Activated naive CD8-positive, alpha-beta T cell treated with anti-CD3 and anti-CD28 coated beads, Interleukin-2, amount 50 U/mL, for 24 hours (primary cell): ENCODE measurements around the gene TAS2R41.
"Not testable (repeated sequence)": the region's sequence is repeated elsewhere in the genome, so short reads cannot be mapped to it uniquely, and the experiment has no call there.

Experiments used
- ATAC-seq: fragments of 150-1000 bp; cut with Tn5 transposase; one replicate; pipeline ENCODE4 v1.10.0; 2021
- DNase-seq: peaks from one replicate; pipeline ENCODE4 v3.0.0; 2021
- H3K27ac Mint-ChIP-seq: one replicate; pipeline ENCODE4 v1.8.0; 2021; ENCODE audit warnings: mild to moderate bottlenecking, mixed read lengths
- H3K27me3 Mint-ChIP-seq: one replicate; pipeline ENCODE4 v1.8.0; 2021; ENCODE audit warnings: mixed read lengths
- H3K36me3 Mint-ChIP-seq: one replicate; pipeline ENCODE4 v1.8.0; 2021; ENCODE audit warnings: low read depth, mixed read lengths
- H3K4me1 Mint-ChIP-seq: one replicate; pipeline ENCODE4 v1.8.0; 2021; ENCODE audit warnings: mixed read lengths
- H3K4me3 Mint-ChIP-seq: one replicate; pipeline ENCODE4 v1.8.0; 2021; ENCODE audit warnings: mild to moderate bottlenecking, moderate library complexity, mixed read lengths
- H3K9me3 Mint-ChIP-seq: one replicate; pipeline ENCODE4 v1.8.0; 2021; ENCODE audit warnings: mixed read lengths

TAS2R41 gene

DNA sequence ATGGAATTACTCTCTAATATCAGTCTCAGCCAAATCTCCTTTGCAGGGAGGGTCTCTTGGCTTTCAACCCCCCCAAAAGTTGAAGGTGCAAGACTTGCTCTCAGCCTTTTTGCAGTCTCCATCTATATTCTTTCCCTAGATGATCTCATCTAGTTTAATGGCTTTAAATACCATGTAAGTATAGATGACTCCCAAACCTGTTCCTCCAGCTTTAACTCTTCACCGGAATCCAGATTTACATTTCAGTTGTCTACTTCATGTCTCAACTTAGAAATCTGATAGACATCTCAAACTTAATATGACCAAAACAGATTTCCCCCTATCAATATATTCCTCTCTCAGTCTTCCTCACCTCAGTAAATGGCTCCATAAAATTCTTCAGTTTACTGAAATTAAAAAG is 9.9 kb upstream of the TAS2R41 start:
- peaks cover 1% of the 10 kb centered on the region for H3K36me3 Mint-ChIP-seq

DNA sequence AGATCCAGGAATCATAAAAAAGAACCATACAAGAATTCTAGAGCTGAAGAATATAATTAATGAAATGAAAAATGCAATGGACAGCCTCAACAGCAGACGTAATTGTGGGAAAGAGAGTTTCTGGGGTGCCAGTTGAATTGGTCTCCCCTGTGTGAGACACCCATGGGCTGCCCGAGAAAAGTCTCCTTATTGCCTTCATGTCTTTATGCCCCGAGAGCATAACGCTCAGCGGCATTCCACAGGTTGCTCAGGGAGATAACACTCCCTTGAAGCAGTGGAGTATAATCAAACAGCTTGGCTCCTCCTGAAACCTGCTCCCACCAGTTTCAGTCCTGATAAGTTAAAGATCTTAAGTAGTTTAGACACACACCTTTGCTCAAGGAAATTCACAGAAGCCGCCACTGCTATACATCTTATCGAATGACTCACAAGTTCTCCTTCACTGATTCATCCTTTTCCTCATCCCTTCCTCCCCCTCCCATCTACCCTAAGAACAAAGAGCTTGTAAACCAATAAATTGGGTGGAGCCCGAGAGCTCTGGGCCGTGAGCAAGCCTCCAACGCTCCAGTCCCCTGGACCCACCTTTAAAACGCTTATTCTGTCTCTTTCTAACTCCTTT is 5.5 kb upstream of the TAS2R41 start:
- H3K27me3 Mint-ChIP-seq, DNase-seq, ATAC-seq, H3K9me3 Mint-ChIP-seq, H3K27ac Mint-ChIP-seq, H3K36me3 Mint-ChIP-seq, H3K4me1 Mint-ChIP-seq, H3K4me3 Mint-ChIP-seq: not testable (repeated sequence)

More for the DNA sequence above, 9.9 kb upstream of the TAS2R41 start:
- H3K27ac Mint-ChIP-seq, result no peak overlapping the region
- H3K4me3 Mint-ChIP-seq, result no peak overlapping the region
- H3K4me1 Mint-ChIP-seq, result no peaks in the 10 kb centered on the region
- peaks cover 4% of the 10 kb centered on the region for H3K9me3 Mint-ChIP-seq
- ATAC-seq (no peak), DNase-seq (no peak)
- no peaks in the 10 kb centered on the region for H3K27me3 Mint-ChIP-seq

DNA sequence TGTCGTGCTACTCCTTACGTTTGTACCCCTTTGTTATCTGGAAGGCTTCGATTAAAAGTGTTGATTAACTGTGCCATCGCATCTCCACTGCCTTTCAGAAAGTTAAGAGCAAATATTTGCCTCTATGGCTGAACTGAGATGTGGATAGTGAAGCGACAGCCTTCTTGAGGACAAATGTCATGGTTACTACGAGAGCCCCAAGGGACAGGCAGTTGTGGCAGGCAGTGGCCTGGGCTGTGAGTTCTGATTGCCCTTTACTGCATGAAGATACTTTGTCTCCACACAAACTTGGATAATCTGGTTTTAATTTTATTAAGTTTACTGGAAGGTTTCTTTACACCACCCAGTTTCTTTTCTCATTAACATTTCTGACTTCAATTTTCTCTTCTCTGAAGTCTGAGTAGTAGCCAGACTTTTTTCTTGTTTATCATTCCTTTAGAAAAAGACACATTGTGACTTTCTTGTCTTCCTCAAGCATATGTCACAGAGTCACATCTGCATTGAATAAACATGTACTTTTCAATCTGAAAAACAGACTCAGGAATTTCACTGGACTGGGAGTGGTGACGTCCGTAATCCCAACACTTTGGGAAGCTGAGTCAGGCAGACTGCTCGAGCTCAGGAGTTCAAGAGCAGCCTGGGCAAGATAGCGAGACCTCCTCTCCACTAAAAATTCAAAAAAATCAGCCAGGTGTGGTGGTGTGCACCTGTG is 1.5 kb downstream of the TAS2R41 start:
- Mint-ChIP-seq H3K27me3 (no peaks in the 10 kb centered on the region), H3K4me3 (no peak overlapping the region), H3K36me3 (no peaks in the 10 kb centered on the region), H3K4me1 (peaks cover 13% of the 10 kb centered on the region), H3K27ac (no peak overlapping the region), H3K9me3 (peaks cover 4% of the 10 kb centered on the region)
- ATAC-seq (no peak), DNase-seq (no peak)

DNA sequence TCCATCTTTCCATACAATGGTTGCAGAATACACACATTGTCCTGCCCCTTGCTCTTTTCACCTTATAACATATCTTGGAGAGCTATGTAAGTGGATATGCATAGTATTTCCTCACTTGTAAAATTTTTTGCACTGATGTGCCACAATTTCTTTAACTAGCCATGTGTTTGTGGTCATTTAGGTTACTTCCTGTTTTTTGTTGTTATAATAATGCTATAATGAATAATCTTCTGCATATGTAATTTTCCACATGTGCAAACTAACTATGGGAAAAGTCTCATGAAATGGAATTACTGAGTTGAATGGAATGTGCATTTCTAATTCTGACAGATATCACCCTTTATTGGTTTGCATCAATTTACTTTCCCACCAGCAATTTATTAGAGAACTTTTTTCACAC is 2.8 kb downstream of the TAS2R41 start:
- Mint-ChIP-seq H3K27me3 (no peaks in the 10 kb centered on the region), H3K4me1 (peaks cover 13% of the 10 kb centered on the region), H3K9me3 (no peaks in the 10 kb centered on the region), H3K4me3 (no peak overlapping the region), H3K27ac (no peak overlapping the region), H3K36me3 (no peaks in the 10 kb centered on the region)
- DNase-seq (no peak), ATAC-seq (no peak)

DNA sequence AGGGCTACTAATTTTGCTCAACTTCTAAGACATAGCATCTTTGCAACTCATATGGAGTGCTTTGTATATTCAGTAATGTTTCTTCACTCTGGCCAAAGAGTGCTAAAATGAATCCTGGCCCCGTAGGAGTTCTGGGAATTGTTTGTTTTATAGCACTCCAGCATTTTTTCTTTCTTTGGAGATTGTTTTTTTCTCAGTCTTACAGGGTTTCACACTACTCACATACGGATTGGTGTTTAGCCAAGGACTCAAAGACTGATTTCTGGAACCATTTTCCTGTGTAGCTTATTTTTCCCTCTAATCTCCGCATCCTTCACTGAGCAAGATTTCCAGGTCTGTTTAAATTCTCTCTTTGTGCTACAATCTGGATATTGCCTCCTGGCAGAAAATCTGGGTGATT is 6.4 kb downstream of the TAS2R41 start:
- ATAC-seq, result no peak
- H3K4me3 Mint-ChIP-seq, result no peak overlapping the region
- peaks cover 13% of the 10 kb centered on the region for H3K4me1 Mint-ChIP-seq
- H3K36me3 Mint-ChIP-seq, result no peaks in the 10 kb centered on the region
- no peak overlapping the region for H3K27ac Mint-ChIP-seq
- DNase-seq, result no peak
- H3K27me3 Mint-ChIP-seq, result no peaks in the 10 kb centered on the region
- H3K9me3 Mint-ChIP-seq, result no peaks in the 10 kb centered on the region

DNA sequence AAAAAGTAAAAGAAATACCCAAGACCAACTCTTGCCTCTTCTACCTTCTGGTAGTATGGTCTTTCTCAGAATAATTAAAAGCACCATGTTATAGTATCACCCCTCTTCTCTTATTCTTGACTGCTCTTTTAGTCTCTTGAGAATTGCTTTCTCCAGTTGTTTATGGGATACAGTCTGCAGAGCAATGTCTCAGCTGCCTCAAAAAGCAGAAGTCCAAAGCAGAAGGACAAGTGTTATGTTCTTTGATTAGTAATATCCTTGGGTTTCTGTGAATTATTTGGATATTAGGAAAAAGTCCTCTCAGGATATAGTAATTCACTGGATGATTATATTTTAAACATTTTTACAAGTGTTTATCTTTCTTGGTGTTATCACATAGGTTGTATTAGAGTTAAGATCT is 7.4 kb downstream of the TAS2R41 start:
- no peak for ATAC-seq
- Mint-ChIP-seq H3K27me3 (no peaks in the 10 kb centered on the region), H3K4me3 (no peak overlapping the region), H3K9me3 (no peaks in the 10 kb centered on the region), H3K36me3 (no peaks in the 10 kb centered on the region), H3K4me1 (peaks cover 13% of the 10 kb centered on the region), H3K27ac (no peak overlapping the region)
- DNase-seq, result no peak

DNA sequence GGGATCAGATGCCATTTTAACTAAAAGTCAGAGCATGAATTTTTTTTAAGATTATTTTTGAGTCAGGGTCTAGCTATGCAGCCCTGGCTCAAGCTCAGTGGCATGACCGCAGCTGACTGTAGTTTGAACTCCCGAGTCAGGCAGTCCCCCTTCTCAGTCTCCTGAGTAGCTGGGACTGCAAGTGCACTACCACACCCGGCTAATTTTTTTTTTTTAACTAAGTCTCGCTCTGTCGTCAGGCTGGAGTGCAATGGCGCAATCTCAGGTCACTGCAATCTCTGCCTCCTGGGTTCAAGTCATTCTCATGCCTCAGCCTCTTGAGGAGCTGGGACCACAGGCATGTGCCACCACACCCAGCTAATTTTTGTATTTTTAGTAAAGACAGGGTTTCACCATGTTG is 7.8 kb downstream of the TAS2R41 start:
- Mint-ChIP-seq H3K36me3 (no peaks in the 10 kb centered on the region), H3K27me3 (no peaks in the 10 kb centered on the region), H3K9me3 (no peaks in the 10 kb centered on the region), H3K4me1 (peaks cover 9% of the 10 kb centered on the region), H3K27ac (no peak overlapping the region), H3K4me3 (no peak overlapping the region)
- DNase-seq (no peak), ATAC-seq (no peak)

DNA sequence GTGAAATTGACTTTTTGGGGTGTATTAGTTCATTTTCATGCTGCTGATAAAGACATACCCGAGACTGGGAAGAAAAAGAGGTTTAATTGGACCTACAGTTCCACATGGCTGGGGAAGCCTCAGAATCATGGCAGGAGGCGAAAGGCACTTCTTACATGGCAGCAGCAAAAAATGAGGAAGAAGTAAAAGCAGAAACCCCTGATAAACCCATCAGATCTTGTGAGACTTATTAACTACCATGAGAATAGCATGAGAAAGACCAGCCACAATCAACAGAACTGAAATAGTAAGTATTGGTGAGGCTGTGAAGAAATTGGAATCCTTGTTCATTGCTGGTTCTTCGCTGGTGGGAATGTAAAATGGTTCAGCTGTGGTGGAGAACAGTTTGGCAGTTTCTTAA is 8.6 kb downstream of the TAS2R41 start:
- not testable (repeated sequence) for H3K9me3 Mint-ChIP-seq, H3K27ac Mint-ChIP-seq, DNase-seq, ATAC-seq, H3K27me3 Mint-ChIP-seq, H3K4me3 Mint-ChIP-seq, H3K4me1 Mint-ChIP-seq, H3K36me3 Mint-ChIP-seq

DNA sequence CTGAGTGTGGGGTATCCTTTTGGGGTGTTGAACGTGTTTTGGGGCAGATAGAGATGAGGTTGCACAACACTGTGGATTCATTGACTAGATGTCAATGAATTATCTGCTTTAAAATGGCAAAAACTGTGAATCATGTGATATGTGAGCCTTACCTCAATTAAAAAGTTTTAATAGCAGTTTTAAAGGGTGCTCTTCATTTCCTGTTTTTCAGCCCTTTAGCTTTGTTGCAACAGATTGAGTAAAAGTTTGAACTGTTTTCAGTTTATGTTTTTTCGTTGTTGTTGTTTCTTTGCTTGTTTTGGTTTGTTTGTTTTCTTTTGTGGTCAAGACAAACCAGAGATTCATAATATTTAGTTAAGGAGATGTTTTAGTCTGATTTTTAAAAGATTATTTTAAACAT is 9.4 kb downstream of the TAS2R41 start:
- Mint-ChIP-seq H3K27ac (no peak overlapping the region), H3K36me3 (no peaks in the 10 kb centered on the region), H3K9me3 (no peaks in the 10 kb centered on the region), H3K27me3 (no peaks in the 10 kb centered on the region), H3K4me1 (peaks cover 7% of the 10 kb centered on the region), H3K4me3 (no peak overlapping the region)
- no peak for ATAC-seq
- no peak for DNase-seq

DNA sequence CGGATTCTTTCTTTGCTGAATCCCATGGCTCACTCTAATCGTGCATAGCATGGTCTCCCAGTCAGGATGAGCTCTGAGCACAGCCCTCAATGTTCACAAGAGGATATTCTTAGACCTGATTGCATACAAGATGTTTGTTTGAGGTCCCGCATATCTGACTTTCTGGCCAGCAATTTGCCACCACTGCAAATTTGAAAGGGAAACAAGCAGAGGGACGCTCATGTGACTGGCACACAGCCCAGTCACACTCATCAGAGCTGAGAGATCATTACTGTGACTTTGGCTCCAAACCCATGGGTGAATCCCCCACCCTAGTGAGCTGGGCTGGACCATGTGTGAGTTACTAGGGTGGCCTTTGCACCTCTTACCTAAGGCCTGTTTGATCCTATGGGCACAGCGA is 9.9 kb downstream of the TAS2R41 start:
- H3K27me3 Mint-ChIP-seq, result no peaks in the 10 kb centered on the region
- H3K27ac Mint-ChIP-seq, result no peak overlapping the region
- H3K36me3 Mint-ChIP-seq, result no peaks in the 10 kb centered on the region
- DNase-seq (no peak), ATAC-seq (peak; percentile 42)
- H3K4me3 Mint-ChIP-seq, result no peak overlapping the region
- H3K9me3 Mint-ChIP-seq, result no peaks in the 10 kb centered on the region
- peaks cover 12% of the 10 kb centered on the region for H3K4me1 Mint-ChIP-seq

DNA sequence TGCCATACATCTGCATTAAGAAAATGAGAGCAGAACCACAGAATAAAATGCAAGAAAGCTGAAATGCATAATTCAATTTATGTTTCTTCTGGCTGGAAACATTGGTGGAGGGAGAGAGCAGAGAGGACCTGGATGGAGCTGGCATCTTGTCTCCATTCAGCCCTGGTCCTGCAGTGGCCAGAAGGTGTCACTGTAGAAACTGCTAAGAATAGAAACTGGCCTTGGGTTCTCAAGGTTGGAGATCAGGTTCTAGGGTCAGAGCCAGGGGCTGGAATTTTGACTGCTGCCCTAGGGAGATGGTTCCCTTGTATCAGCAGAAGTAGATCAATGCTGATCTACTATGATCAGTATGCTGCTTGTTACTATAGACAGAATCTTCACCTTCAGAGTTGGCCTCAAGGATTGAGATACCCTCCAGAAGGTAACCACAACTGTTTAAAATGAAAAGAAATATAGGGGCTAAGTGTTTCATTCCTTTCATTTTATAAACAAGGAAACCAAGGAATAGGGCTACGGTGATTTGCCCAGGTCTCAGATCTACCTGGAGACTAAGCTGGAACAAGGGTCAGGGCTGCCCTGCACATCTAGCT is 13.1 kb downstream of the TAS2R41 start:
- no peak for ATAC-seq
- no peak for DNase-seq

DNA sequence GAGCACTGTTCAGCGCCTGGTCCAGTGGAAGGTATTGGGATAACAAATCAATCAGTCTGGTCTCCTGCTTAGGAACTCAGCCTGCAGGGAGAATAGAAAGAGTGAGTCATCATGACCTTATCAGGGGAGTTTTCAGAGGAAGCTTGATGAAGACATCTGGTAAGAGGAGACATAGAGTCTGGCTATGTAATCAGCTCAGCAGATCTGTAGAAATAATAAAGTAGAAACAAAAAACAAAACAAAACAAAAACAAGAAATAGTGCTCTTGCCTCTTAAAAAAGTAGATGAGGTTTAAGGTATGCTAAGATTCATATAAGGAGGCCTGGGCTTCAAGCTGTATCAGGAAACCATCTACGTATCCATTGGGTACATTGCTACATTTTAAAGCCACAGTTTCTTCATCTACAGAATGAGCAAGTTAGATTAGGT is 14.4 kb downstream of the TAS2R41 start:
- no peaks in the 10 kb centered on the region for H3K9me3 Mint-ChIP-seq
- H3K27me3 Mint-ChIP-seq, result no peaks in the 10 kb centered on the region
- ATAC-seq (peak; percentile 79), DNase-seq (no peak)
- no peaks in the 10 kb centered on the region for H3K36me3 Mint-ChIP-seq
- H3K4me3 Mint-ChIP-seq, result no peak overlapping the region
- peaks cover 34% of the 10 kb centered on the region for H3K4me1 Mint-ChIP-seq
- H3K27ac Mint-ChIP-seq, result peak overlapping the region; percentile 10

More for the DNA sequence above, 13.1 kb downstream of the TAS2R41 start:
- Mint-ChIP-seq H3K4me1 (peaks cover 30% of the 10 kb centered on the region), H3K27me3 (no peaks in the 10 kb centered on the region), H3K27ac (no peak overlapping the region), H3K9me3 (no peaks in the 10 kb centered on the region), H3K4me3 (no peak overlapping the region), H3K36me3 (no peaks in the 10 kb centered on the region)

DNA sequence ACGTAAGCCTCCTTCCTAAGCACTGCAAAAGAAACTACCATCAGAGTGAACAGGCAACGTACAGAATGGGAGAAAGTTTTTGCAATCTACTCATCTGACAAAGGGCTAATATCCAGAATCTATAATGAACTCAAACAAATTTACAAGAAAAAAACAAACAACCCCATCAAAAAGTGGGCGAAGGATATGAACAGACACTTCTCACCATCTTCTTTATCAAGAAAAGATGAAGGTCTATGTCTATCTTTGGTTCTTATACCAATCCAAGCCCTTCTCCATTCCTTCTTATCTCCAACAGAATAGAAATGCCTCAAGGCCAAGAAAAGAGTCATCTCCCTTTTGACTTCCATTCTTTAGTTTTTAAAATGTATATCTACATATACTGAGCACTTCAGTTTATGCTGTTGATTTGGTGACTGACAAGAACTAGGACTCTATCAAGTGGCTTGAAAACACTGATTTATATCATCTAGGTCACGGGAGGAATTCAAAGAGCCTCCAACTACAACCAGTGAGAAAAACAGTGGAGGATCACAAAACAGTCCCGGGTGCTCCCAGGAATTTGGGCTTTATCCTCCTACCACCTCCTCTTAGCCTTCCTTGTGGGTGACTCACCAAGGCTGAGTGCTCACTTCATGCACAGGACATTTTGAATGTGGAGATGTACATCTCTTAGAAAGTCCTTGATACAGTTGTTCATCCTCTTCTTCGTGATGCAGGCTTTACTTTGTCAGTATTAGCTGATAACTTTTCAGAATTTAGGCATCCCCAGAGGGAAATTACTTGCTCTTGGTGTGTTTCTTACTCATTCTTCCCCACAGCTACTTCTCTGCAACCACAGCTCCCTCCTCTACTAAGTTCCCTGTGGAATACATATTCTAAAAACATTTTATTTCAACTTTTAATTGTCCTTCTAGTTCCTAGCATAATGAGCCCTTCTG is 15.4 kb downstream of the TAS2R41 start:
- no peak for DNase-seq
- H3K27me3 Mint-ChIP-seq, result no peaks in the 10 kb centered on the region
- no peak overlapping the region for H3K27ac Mint-ChIP-seq
- no peak for ATAC-seq
- H3K9me3 Mint-ChIP-seq, result no peaks in the 10 kb centered on the region
- no peak overlapping the region for H3K4me3 Mint-ChIP-seq
- peaks cover 34% of the 10 kb centered on the region for H3K4me1 Mint-ChIP-seq
- H3K36me3 Mint-ChIP-seq, result no peaks in the 10 kb centered on the region

DNA sequence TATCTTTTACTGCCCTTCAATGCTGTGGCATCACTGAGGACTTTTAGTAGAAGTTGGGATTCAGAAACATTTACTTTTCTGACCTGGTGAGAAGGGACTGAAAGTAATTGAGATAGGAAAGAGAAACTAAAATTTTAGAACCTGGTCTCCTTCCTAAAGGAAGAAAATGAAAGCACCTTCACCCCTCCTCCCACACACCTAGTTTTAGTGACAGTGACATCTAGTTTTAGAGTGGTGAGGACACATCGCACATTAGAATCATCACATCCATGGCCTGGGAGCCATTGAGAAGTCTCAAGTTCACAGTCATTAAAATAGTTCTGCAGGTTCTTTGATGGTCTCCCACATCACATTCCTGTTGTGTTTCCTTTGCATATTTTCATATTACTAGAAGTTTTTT is 16.1 kb downstream of the TAS2R41 start:
- ATAC-seq (peak; percentile 68), DNase-seq (no peak)
- Mint-ChIP-seq H3K9me3 (no peaks in the 10 kb centered on the region), H3K4me3 (no peak overlapping the region), H3K36me3 (no peaks in the 10 kb centered on the region), H3K4me1 (peaks cover 34% of the 10 kb centered on the region), H3K27ac (no peak overlapping the region), H3K27me3 (no peaks in the 10 kb centered on the region)
